ENCODE results near the gene NRXN2. TPM values are rescaled to one million over a fixed set of nuclear protein-coding genes. Genes with fewer than 3 reads are reported as not detected.

NRXN2 gene
- polyA plus RNA-seq, 1 experiment = not detected

GRCh38 chr11:64719406-64719805, 3.6 kb downstream of the NRXN2 start:
- POLR2A ChIA-PET = no interaction called here
- Histone ChIP-seq H3K27ac (ENCODE audit: low read depth, low read length) (no peak overlapping the region), H3K9me3 (ENCODE audit: control insufficient read depth, insufficient read depth, low read length) (no peaks in the 10 kb centered on the region; the same call in 1 of the 2 replicates), H3K27me3 (ENCODE audit: control insufficient read depth, insufficient read depth, low read length) (peaks cover 69% of the 10 kb centered on the region), H3K4me3 (ENCODE audit: low read depth, low read length) (no peak overlapping the region)
- no peak for TF ChIP-seq CTCF (IDR thresholded peaks at IDR 0.05; ENCODE audit: low read depth, low read length)
- no peak for DNase-seq (ENCODE audit: low read depth, low spot score)
- CTCF ChIA-PET = interaction anchor here (2.1 kb wide), 1 partner anchor 31 kb away, joined by 11 read pairs; no protein-coding TSS in a partner anchor

DNA sequence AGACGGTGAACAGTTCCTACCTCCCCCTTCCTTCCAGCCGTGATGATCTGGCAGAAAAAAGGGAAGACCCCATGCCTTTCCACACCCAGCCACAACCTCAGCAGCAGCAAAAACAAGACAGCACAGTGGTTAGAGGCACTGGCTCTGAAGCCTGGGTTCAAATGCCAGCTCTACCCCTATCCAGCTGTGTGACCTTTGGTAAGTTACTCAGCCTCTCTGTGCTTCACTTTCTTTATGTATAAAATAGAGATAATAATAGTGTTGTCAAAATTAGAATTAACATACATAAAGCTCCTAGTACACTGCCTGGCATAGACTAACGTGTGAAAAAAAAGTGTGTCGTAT, 4.2 kb downstream of the NRXN2 start:
- POLR2A ChIA-PET = no interaction called here
- CTCF ChIA-PET = no interaction called here
- DNase-seq (ENCODE audit: low read depth, low spot score) = no peak
- Histone ChIP-seq H3K4me3 (ENCODE audit: low read depth, low read length) (no peak overlapping the region), H3K9me3 (ENCODE audit: control insufficient read depth, insufficient read depth, low read length) (no peaks in the 10 kb centered on the region; the same call in 1 of the 2 replicates), H3K27ac (ENCODE audit: low read depth, low read length) (no peak overlapping the region), H3K27me3 (ENCODE audit: control insufficient read depth, insufficient read depth, low read length) (peaks cover 74% of the 10 kb centered on the region)
- TF ChIP-seq CTCF (IDR thresholded peaks at IDR 0.05; ENCODE audit: low read depth, low read length) = no peak

- H3K4me3 ChIP-seq (ENCODE audit: low read depth, low read length) = no peak overlapping the region
- CTCF ChIA-PET = interaction anchor here (3.6 kb wide), 1 partner anchor 30 kb away, joined by 22 read pairs; no protein-coding TSS in a partner anchor
- no peak overlapping the region for H3K27ac ChIP-seq (ENCODE audit: low read depth, low read length)
- DNase-seq (ENCODE audit: low read depth, low spot score) = no peak
- no peaks in the 10 kb centered on the region; the same call in 1 of the 2 replicates for H3K9me3 ChIP-seq (ENCODE audit: control insufficient read depth, insufficient read depth, low read length)
- peaks cover 75% of the 10 kb centered on the region for H3K27me3 ChIP-seq (ENCODE audit: control insufficient read depth, insufficient read depth, low read length)
- POLR2A ChIA-PET = no interaction called here
- no peak for TF ChIP-seq CTCF (IDR thresholded peaks at IDR 0.05; ENCODE audit: low read depth, low read length)
Measured at GRCh38 chr11:64718084-64718779, 4.8 kb downstream of the NRXN2 start.

GRCh38 chr11:64717268-64717578, 5.8 kb downstream of the NRXN2 start:
- no peak overlapping the region for H3K4me3 ChIP-seq (ENCODE audit: low read depth, low read length)
- H3K9me3 ChIP-seq (ENCODE audit: control insufficient read depth, insufficient read depth, low read length) = no peaks in the 10 kb centered on the region; the same call in 1 of the 2 replicates
- no peak overlapping the region for H3K27ac ChIP-seq (ENCODE audit: low read depth, low read length)
- peaks cover 77% of the 10 kb centered on the region for H3K27me3 ChIP-seq (ENCODE audit: control insufficient read depth, insufficient read depth, low read length)
- ChIA-PET CTCF (interaction anchor here (3.6 kb wide), 1 partner anchor 29 kb away, joined by 22 read pairs; no protein-coding TSS in a partner anchor), POLR2A (interaction anchor here (0.7 kb wide), 1 partner anchor 275 kb away, joined by 7 read pairs; no protein-coding TSS in a partner anchor)
- TF ChIP-seq CTCF (IDR thresholded peaks at IDR 0.05; ENCODE audit: low read depth, low read length) = no peak
- no peak for DNase-seq (ENCODE audit: low read depth, low spot score)

DNA sequence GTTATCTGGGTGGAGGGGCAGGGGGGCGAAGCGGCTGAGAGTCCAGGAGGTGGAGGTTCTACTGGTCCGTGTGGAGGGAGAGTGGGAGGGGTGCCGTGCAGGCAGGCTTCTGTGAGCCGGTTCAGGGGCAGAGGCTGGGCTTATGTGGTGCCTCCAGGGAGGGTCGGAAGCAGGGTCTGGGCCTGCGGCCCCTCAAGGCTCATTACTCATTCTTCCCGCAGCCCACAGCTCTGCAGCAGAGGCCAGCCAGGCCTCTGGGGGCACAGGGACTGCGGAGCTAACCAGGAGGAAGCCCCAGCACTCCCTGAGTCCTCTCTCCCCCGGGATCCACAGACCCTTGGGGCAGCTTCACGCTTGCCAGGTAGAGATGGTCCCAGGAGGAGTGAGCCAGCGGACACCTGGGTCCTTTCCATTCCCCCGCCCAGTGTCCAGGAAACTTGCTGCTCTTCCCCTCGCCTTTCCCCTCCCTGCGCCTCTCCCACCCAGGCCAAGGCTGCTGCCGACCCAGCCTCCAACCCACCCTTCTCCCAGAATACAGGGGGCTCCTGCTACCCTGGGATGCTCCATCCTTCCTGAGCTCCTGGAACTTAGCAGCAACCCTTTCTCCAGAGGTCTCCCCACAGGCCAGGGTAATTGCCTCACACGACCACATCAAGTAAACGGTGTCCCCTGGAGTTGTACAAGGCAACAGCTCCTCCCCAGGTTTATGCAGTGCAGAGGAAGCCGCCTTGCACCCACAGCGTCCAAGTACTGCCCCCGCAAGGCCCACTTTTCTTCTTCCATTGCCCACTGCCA, 6.3 kb downstream of the NRXN2 start:
- Histone ChIP-seq H3K4me3 (ENCODE audit: low read depth, low read length) (no peak overlapping the region), H3K9me3 (ENCODE audit: control insufficient read depth, insufficient read depth, low read length) (no peaks in the 10 kb centered on the region; the same call in 1 of the 2 replicates), H3K27me3 (ENCODE audit: control insufficient read depth, insufficient read depth, low read length) (peaks cover 77% of the 10 kb centered on the region), H3K27ac (ENCODE audit: low read depth, low read length) (no peak overlapping the region)
- ChIA-PET POLR2A (interaction anchor here (0.7 kb wide), 1 partner anchor 275 kb away, joined by 7 read pairs; no protein-coding TSS in a partner anchor), CTCF (interaction anchor here (3.6 kb wide), 1 partner anchor 28 kb away, joined by 22 read pairs; no protein-coding TSS in a partner anchor)
- DNase-seq (ENCODE audit: low read depth, low spot score) = no peak
- no peak for TF ChIP-seq CTCF (IDR thresholded peaks at IDR 0.05; ENCODE audit: low read depth, low read length)
